ENCODE results near the gene PSMG1.
"Not testable (repeated sequence)": the region's sequence is repeated elsewhere in the genome, so short reads cannot be mapped to it uniquely, and the experiment has no call there.

PSMG1 gene

GRCh38 chr21:39183272-39184049, at the start of gene PSMG1:
Gene PSMG1, minus strand, starts transcription at chr21:39183451. Its CDS starts 66 bp downstream, at chr21:39183385.
- DNase-seq, result peak; percentile 95

GRCh38 chr21:39232861-39233291, 49.6 kb upstream of the PSMG1 start:
- DNase-seq, result no peak

GRCh38 chr21:39224930-39225329, 41.7 kb upstream of the PSMG1 start:
- no peak for DNase-seq

- no peak for DNase-seq
Measured at GRCh38 chr21:39221997-39222486, 38.8 kb upstream of the PSMG1 start.

- no peak for DNase-seq
Measured at GRCh38 chr21:39221282-39221996, 38.2 kb upstream of the PSMG1 start.

GRCh38 chr21:39220875-39221274, 37.6 kb upstream of the PSMG1 start:
- DNase-seq, result not testable (repeated sequence)

- no peak for DNase-seq
Measured at GRCh38 chr21:39220150-39220549, 36.9 kb upstream of the PSMG1 start.

- DNase-seq, result no peak
Measured at GRCh38 chr21:39218082-39218409, 34.8 kb upstream of the PSMG1 start.

GRCh38 chr21:39217356-39218081, 34.3 kb upstream of the PSMG1 start:
- no peak for DNase-seq

- DNase-seq, result no peak
Measured at GRCh38 chr21:39216290-39216689, 33.0 kb upstream of the PSMG1 start.

- no peak for DNase-seq
Measured at GRCh38 chr21:39215078-39215477, 31.8 kb upstream of the PSMG1 start.

GRCh38 chr21:39209334-39209688, 26.1 kb upstream of the PSMG1 start:
- no peak for DNase-seq

- no peak for DNase-seq
Measured at GRCh38 chr21:39208624-39209333, 25.5 kb upstream of the PSMG1 start.

- no peak for DNase-seq
Measured at GRCh38 chr21:39204134-39204533, 20.9 kb upstream of the PSMG1 start.

- DNase-seq, result no peak
Measured at GRCh38 chr21:39198800-39199199, 15.5 kb upstream of the PSMG1 start.

GRCh38 chr21:39197448-39198233, 14.4 kb upstream of the PSMG1 start:
- no peak for DNase-seq

- DNase-seq, result no peak
Measured at GRCh38 chr21:39196838-39197237, 13.6 kb upstream of the PSMG1 start.

- DNase-seq, result no peak
Measured at GRCh38 chr21:39196310-39196709, 13.1 kb upstream of the PSMG1 start.

GRCh38 chr21:39193380-39193779, 10.1 kb upstream of the PSMG1 start:
- DNase-seq, result no peak

- DNase-seq, result no peak
Measured at GRCh38 chr21:39189857-39190604, 6.8 kb upstream of the PSMG1 start.

GRCh38 chr21:39188521-39189139, 5.4 kb upstream of the PSMG1 start:
- no peak for DNase-seq

Measured in right forelimb (tissue), 1 donor.